GM21528 (cell line): ENCODE measurements around the gene ADGRG1.

ENCODE experiments used
- ATAC-seq: cut with Tn5 transposase; IDR thresholded peaks from one replicate; pipeline ENCODE4 v1.9.1; 2021; ENCODE audit warnings: mild to moderate bottlenecking, moderate library complexity; ENCODE audit not compliant: unreplicated experiment, low FRiP score

ADGRG1 gene

GRCh38 chr16:57694725-57695679 lies 66.6 kb downstream of the ADGRG1 start, which contains the start of gene DRC7:
Gene DRC7, plus strand, starts transcription at chr16:57694806. Its CDS starts 3,144 bp downstream, at chr16:57697950.
- ATAC-seq, result no peak

DNA sequence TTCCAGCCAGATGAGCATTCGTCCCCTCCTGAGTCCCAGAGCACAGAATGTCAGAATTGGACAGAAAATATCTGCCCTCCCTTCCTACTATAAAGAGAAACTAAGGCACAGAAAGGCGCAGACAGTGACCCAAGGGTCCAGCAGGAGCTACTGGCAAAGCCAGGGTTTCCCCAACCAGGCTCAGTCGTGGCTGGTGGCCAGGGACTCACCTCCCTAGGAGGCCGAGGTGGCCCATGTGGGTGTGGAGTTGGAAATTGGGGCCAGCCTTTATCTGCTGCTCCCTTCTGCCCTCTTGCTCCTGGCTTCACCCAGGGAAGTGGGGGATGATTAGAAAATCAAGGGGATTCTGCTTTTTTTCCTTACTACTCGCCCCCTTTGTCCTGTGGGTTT lies 67.2 kb downstream of the ADGRG1 start:
- ATAC-seq, result no peak

- ATAC-seq, result no peak
Observed at GRCh38 chr16:57696240-57696639, 67.8 kb downstream of the ADGRG1 start.

DNA sequence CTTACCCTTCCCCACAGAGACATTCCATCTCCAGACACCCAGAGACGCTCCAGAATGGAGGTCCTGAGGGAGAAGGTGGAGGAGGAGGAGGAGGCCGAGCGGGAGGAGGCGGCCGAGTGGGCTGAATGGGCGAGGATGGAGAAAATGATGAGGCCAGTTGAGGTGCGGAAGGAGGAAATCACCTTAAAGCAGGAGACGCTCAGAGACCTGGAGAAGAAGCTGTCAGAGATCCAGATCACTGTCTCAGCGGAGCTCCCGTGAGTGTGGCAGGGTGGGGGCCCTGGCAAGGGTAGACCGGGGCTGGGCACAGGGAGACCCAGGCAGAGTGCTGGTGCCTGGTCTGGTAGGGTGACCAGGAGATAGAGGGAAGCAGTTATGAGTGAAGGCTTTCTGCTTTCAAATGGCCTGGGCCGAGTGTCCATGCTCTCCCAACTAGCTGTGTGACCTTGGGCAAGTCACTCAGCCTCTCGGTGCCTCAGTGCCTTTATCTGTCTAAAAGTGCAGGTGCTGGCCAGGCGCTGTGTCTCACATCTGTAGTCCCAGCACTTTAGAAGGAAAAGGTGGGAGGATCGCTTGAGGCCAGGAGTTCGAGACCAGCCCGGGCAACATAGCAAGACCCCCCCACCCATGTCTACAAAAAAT lies 69.6 kb downstream of the ADGRG1 start:
- no peak for ATAC-seq

GRCh38 chr16:57698812-57699405 lies 70.5 kb downstream of the ADGRG1 start:
- no peak for ATAC-seq

DNA sequence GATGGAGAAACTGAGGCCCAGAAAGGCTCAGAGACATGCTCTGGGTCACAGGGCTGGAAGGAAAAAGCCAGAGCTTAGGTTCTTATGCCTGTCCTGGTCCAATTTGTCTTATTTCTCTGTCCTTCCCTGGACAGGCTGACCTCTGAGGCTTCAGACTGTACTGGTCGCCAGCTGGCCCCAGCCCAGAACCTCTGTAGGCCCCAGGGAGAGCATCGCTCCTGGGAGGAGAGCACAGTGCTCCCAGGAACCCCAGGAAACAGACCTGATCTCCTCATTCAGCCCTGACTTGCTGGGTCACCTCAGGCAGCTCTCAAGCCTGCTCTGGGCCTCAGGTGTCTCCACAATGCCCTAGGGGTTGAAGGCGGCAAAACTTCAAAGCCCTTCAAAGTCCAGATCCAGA lies 71.1 kb downstream of the ADGRG1 start:
- no peak for ATAC-seq

DNA sequence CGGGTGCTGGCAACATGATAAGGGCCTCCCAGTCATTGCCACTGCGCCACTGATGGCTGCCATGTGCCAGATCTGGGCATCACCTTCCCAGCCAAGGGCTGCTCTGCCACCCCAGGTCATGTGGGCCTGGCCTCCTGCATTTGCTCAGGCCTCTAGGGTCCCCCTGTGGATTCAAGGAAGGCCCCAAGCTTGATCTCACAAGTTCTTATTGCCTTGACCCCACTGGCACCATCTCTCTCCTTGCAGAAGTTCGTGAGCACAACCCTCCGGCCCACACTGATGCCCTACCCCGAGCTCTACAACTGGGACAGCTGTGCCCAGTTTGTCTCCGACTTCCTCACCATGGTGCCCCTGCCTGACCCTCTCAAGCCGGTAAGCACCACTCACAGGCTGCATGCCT lies 71.5 kb downstream of the ADGRG1 start:
- ATAC-seq, result no peak

GRCh38 chr16:57700781-57701551 lies 72.5 kb downstream of the ADGRG1 start:
- ATAC-seq, result no peak

- no peak for ATAC-seq
Observed at GRCh38 chr16:57701759-57702371, 73.4 kb downstream of the ADGRG1 start.

GRCh38 chr16:57703416-57704010 lies 75.1 kb downstream of the ADGRG1 start:
- ATAC-seq, result no peak

GRCh38 chr16:57704011-57704904 lies 75.8 kb downstream of the ADGRG1 start:
- no peak for ATAC-seq

DNA sequence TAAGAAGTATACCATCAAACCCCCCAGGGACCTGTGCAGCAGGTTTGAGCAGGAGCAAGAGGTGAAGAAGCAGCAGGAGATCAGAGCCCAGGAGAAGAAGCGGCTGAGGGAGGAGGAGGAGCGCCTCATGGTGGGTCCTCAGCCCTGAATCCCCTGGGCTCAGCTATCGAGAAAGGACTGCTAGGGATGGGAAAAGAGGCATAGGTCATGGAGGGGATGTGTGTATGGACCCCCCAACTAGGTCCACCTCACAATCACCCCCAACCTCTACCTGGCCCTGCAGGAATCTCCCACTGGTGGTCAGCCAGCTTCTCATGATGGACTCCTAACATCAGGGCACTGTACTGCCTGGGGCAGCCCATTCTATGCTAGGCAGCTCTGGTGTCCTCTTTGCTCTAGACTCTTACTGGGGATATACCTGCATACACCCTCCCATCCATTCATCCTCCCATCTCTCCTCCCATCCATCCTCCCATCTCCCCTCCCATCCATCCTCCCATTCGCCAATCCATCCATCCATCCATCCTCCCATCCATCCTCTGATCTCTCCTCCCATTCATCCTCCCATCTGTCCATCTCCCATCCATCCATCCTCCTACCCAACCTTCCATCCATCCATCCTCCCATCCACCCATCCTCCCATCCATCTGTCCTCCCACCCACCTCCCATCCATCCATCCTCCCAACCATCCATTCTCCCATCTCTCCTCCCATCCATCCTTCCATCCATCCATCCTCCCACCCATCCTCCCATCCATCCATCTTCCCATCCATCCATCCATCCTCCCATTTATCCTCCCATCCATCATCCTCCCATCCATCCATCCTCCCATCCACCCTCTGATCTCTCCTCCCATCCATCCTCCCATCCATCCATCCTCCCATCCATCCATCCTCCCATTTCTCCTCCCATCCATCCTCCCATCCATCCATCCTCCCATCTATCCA lies 76.7 kb downstream of the ADGRG1 start:
- no peak for ATAC-seq

DNA sequence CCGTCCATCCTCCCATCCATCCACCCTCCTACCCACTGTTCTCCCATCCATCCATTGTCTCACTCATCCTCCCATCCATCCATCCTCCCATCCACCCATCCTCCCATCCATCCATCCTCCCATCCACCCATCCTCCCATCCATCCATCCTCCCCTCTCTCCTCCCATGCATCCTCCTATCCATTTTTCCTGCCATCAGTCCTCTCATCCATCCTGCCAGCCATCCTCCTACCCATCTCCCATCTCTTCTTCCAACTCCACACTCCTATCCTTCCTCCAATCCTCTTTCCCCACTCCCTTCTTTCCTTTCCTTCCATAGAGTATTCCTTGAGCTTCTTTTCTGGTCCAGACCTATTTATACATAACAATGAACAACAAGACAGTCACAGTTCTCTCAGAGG lies 78.3 kb downstream of the ADGRG1 start:
- ATAC-seq, result no peak

DNA sequence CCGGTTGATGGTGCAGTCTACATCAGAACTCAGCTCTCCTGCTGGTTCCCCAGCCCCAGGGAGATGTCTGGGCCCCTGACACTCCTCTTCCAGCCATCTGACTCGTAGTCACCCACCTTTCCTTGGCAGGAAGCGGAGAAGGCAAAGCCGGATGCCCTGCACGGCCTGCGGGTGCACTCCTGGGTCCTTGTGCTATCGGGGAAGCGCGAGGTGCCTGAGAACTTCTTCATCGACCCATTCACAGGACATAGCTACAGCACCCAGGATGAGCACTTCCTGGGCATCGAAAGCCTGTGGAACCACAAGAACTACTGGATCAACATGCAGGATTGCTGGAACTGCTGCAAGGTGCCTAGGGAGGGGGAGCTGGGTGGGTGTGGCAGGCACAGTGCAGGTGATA lies 78.9 kb downstream of the ADGRG1 start:
- no peak for ATAC-seq

- no peak for ATAC-seq
Observed at GRCh38 chr16:57708168-57708567, 79.7 kb downstream of the ADGRG1 start.

DNA sequence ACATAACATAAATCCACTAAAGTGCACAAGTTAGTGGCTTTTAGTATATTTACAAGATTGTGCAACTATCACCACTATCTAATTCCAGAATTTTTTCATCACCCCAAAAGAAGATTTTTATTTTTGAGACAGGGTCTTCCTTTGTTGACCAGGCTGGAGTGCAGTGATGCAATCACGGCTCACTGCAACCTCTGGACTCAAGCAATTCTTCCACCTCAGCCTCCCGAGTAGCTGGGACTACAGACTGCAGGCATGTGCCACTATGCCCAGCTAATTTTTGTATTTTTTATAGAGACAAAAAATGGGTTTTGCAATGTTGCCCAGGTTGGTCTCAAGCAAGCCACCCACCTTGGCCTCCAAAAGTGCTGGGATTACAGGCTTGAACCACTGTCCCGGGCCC lies 81.2 kb downstream of the ADGRG1 start:
- ATAC-seq, result no peak

GRCh38 chr16:57711346-57711745 lies 82.9 kb downstream of the ADGRG1 start:
- ATAC-seq, result no peak

DNA sequence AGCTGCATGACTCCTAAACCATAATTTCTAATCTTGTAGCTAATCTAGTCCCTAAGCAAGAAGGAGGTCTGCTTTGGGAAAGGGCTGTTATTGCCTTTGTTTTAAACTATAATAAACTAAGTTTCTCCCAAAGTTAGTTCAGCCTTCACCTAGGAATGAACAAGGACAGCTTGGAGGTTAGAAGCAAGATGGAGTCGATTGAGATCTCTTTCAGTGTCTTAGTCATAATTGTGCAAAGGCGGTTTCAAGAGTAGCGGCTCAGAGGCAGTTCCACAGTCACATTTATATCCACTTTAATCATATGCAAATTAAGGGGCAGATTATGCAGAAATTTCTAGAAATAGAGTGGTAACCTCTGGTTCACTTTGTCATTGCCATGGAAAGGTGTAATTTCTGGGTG lies 83.6 kb downstream of the ADGRG1 start:
- no peak for ATAC-seq
